HCT116 (cell line): ENCODE data around the gene ACSF2. TPM values are rescaled to one million over a fixed set of nuclear protein-coding genes. Genes with fewer than 3 reads are reported as not detected.
"Not testable (repeated sequence)": the region's sequence is repeated elsewhere in the genome, so short reads cannot be mapped to it uniquely, and the experiment has no call there.

Experiments used
- ATAC-seq: fragments of 200-7000 bp; cut with Tn5 transposase; 2 replicates; pipeline ENCODE4 v1.9.1; 2020; ENCODE audit warnings: mild to moderate bottlenecking, moderate library complexity
- BruUV-seq: library from RNA; stranded (reverse); fragments of 400-500 nt; replicated peaks from 2 replicates; lab custom pipeline; 2021; lab: Mats Ljungman, UMichigan
- CTCF ChIA-PET: fragments of 300-600 bp; sonication (Branson Sonifier 250); formaldehyde crosslinking; loops from one replicate; lab custom pipeline; 2021; ENCODE audit warnings: antibody characterized with exemption; lab: Charles Lee
- POLR2A ChIA-PET: fragments of 300-600, 350-600 bp; sonication (Branson Sonifier 250); formaldehyde crosslinking; loops from one replicate; lab custom pipeline; 2021; ENCODE audit warnings: antibody characterized with exemption; lab: Charles Lee
- RAD21 ChIA-PET, 2 experiments: fragments of 300-600 bp; sonication (Branson Sonifier 250); formaldehyde crosslinking; loops; one replicate each; lab custom pipeline; 2023; ENCODE audit warnings: low total read pairs in 2 of 2; ENCODE audit not compliant: uncharacterized antibody in 2 of 2, unreplicated experiment in 2 of 2, low non-redundant PET in 1 of 2; lab: Charles Lee
- DNase-seq: peaks from one replicate; pipeline ENCODE4 v3.0.0-alpha.2; 2010; ENCODE audit warnings: low read depth, low spot score
- H2AFZ ChIP-seq: fragments of 200-600 bp; shearing (Covaris generic), sonication (generic); 2 replicates; pipeline ENCODE4 v1.6.1; 2017; ENCODE audit warnings: low read depth, mixed run types, mixed read lengths, antibody characterized with exemption, low read length; ENCODE audit not compliant: poor library complexity, severe bottlenecking
- H3K27ac ChIP-seq: 2 replicates; pipeline ENCODE4 v1.5.1; 2012; ENCODE audit warnings: low read depth, low read length
- H3K27me3 ChIP-seq: fragments of 200-600 bp; sonication (generic); 2 replicates; pipeline ENCODE4 v1.6.1; 2016; ENCODE audit warnings: mixed run types, low read length, mixed read lengths; ENCODE audit not compliant: insufficient read depth
- H3K36me3 ChIP-seq, 2 experiments: fragments of 200-500 bp in 1 of 2; fragments of 200-600 bp in 1 of 2; sonication (Bioruptor generic) in 1 of 2; sonication (generic) in 1 of 2; 2 replicates each; pipeline versions ENCODE4 v1.5.1 to v1.6.1; 2014 to 2016; ENCODE audit warnings: low read length in 2 of 2, inconsistent platforms in 1 of 2, mixed read lengths in 1 of 2, mixed run types in 1 of 2; ENCODE audit not compliant: insufficient read depth in 2 of 2, control insufficient read depth in 1 of 2
- H3K4me1 ChIP-seq, 2 experiments: fragments of 200-600 bp in 1 of 2; sonication (generic) in 1 of 2; 2 replicates each; pipeline versions ENCODE4 v1.5.1 to v1.6.1; 2012 to 2017; ENCODE audit warnings: low read length in 2 of 2, inconsistent platforms in 1 of 2, mild to moderate bottlenecking in 1 of 2, mixed read lengths in 1 of 2, mixed run types in 1 of 2, moderate library complexity in 1 of 2; ENCODE audit not compliant: insufficient read depth in 2 of 2, control insufficient read depth in 1 of 2
- H3K4me2 ChIP-seq: fragments of 200-600 bp; sonication (generic); 2 replicates; pipeline ENCODE4 v1.6.1; 2017; ENCODE audit warnings: mixed run types, low read length, mixed read lengths
- H3K4me3 ChIP-seq, 2 experiments: fragments of 200-600 bp in 1 of 2; sonication (generic) in 1 of 2; replicated peaks in 1 of 2; 2 replicates each; pipeline ENCODE4 v1.5.1; 2011 to 2016; ENCODE audit warnings: low read length in 2 of 2, control low read depth in 1 of 2, low read depth in 1 of 2, mild to moderate bottlenecking in 1 of 2, mixed read lengths in 1 of 2, mixed run types in 1 of 2
- H3K79me2 ChIP-seq: fragments of 200-600 bp; sonication (generic); 2 replicates; pipeline ENCODE4 v1.6.1; 2017; ENCODE audit warnings: mild to moderate bottlenecking, mixed run types, low read length, moderate library complexity, mixed read lengths; ENCODE audit not compliant: insufficient read depth
- H3K9ac ChIP-seq: fragments of 200-600 bp; sonication (generic); 2 replicates; pipeline ENCODE4 v1.6.1; 2016; ENCODE audit warnings: low read length, mixed read lengths
- H3K9me2 ChIP-seq: fragments of 200-600 bp; sonication (generic), shearing (Covaris generic); 2 replicates; pipeline ENCODE4 v1.6.1; 2017; ENCODE audit warnings: mixed run types, mild to moderate bottlenecking, moderate library complexity; ENCODE audit not compliant: insufficient read depth
- H3K9me3 ChIP-seq, 2 experiments: fragments of 200-500 bp in 1 of 2; fragments of 200-600 bp in 1 of 2; sonication (Bioruptor generic) in 1 of 2; sonication (generic) in 1 of 2; 2 replicates each; pipeline ENCODE4 v1.6.1; 2014 to 2017; ENCODE audit warnings: low read length in 2 of 2, mixed read lengths in 2 of 2, inconsistent platforms in 1 of 2, low read depth in 1 of 2, mild to moderate bottlenecking in 1 of 2, mixed run types in 1 of 2, moderate library complexity in 1 of 2; ENCODE audit not compliant: control insufficient read depth in 1 of 2, insufficient read depth in 1 of 2
- H4K20me1 ChIP-seq: fragments of 200-600 bp; sonication (generic), shearing (Covaris generic); 2 replicates; pipeline ENCODE4 v1.6.1; 2017; ENCODE audit warnings: mixed run types, mild to moderate bottlenecking, moderate library complexity; ENCODE audit not compliant: insufficient read depth
- CBX3 ChIP-seq: IDR thresholded peaks from 2 replicates; pipeline ENCODE4 v1.6.1; 2012; ENCODE audit warnings: low read depth
- CEBPB ChIP-seq: IDR thresholded peaks from 2 replicates; pipeline ENCODE4 v1.6.1; 2012; ENCODE audit warnings: low read depth
- EZH2 ChIP-seq: fragments of 200-600 bp; sonication (generic); IDR thresholded peaks from 2 replicates; pipeline ENCODE4 v1.6.1; 2017; ENCODE audit warnings: antibody characterized with exemption, mixed run types
- FOSL1 ChIP-seq: IDR thresholded peaks from 2 replicates; pipeline ENCODE4 v1.6.1; 2012; ENCODE audit warnings: low read depth
- JUND ChIP-seq: IDR thresholded peaks from 2 replicates; pipeline ENCODE4 v1.6.1; 2012
- POLR2A ChIP-seq: IDR thresholded peaks from 2 replicates; pipeline ENCODE4 v1.7.0; 2011; ENCODE audit warnings: borderline replicate concordance; ENCODE audit not compliant: insufficient read depth, insufficient read length; ENCODE audit errors: extremely low read depth
- POLR2AphosphoS5 ChIP-seq: IDR thresholded peaks from 2 replicates; pipeline ENCODE4 v1.6.1; 2011; ENCODE audit warnings: mild to moderate bottlenecking, low read depth, low read length, moderate library complexity
- RAD21 ChIP-seq: IDR thresholded peaks from 2 replicates; pipeline ENCODE4 v1.6.1; 2012; ENCODE audit warnings: low read depth, mild to moderate bottlenecking
- SRF ChIP-seq: IDR thresholded peaks from 2 replicates; pipeline ENCODE4 v1.6.1; 2012; ENCODE audit warnings: low read depth
- TCF7L2 ChIP-seq: IDR thresholded peaks from 2 replicates; pipeline ENCODE4 v1.7.0; 2011; ENCODE audit warnings: borderline replicate concordance, inconsistent platforms; ENCODE audit not compliant: insufficient read depth, insufficient read length; ENCODE audit errors: extremely low read depth
- YY1 ChIP-seq: IDR thresholded peaks from 2 replicates; pipeline ENCODE4 v1.6.1; 2011; ENCODE audit warnings: low read length, low read depth, moderate library complexity, mild to moderate bottlenecking; ENCODE audit not compliant: insufficient replicate concordance; ENCODE audit errors: extremely low read depth
- ZFX ChIP-seq: fragments of 450-650 bp; IDR thresholded peaks from 2 replicates; pipeline ENCODE4 v1.6.1; 2017
- intact Hi-C: fragments of 100-400 bp; cut with micrococcal nuclease; formaldehyde crosslinking; loops from 2 replicates; pipeline ENCODE4 v1.10.0; 2022
- total RNA-seq: library from RNA; stranded (reverse); gene quantifications from one replicate; pipeline ENCODE4 v1.2.1, GENCODE V29; 2021; ENCODE audit not compliant: unreplicated experiment
- TF ChIP-seq, protein P1 (sequence below): IDR thresholded peaks from 2 replicates; pipeline ENCODE4 v1.6.1; 2012; ENCODE audit warnings: low read depth
- TF ChIP-seq, protein P2 (sequence below): IDR thresholded peaks from 2 replicates; pipeline ENCODE4 v1.6.1; 2012
- TF ChIP-seq, protein P3 (sequence below): IDR thresholded peaks from 2 replicates; pipeline ENCODE4 v1.6.1; 2011; ENCODE audit warnings: mild to moderate bottlenecking, low read length, moderate library complexity; ENCODE audit not compliant: insufficient replicate concordance; ENCODE audit errors: extremely low read depth
- TF ChIP-seq, protein P4 (sequence below): IDR thresholded peaks from 2 replicates; pipeline ENCODE4 v1.6.1; 2012

The ACSF2 gene
- total RNA-seq, 1 experiment from 2014 or later, result 52.4 TPM

DNA sequence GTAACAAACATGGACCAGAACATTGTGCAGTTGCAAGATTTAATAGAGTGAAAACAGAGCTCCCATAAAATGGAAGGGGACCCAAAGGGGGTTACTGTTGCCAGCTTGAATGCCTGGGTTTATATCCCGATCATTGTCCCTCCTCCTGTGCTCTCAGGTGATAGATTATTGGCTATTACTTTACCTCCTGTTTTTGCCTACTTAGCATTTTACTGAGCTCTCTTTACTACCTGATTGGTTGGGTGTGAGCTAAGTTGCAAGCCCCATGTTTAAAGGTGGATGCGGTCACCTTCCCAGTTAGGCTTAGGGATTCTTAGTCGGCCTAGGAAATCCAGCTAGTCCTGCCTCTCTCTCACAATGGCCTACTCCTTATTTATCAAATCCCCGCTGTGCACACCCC is 20.7 kb upstream of the ACSF2 start:
- H4K20me1 ChIP-seq, H2AFZ ChIP-seq, H3K36me3 ChIP-seq, DNase-seq, H3K79me2 ChIP-seq, H3K4me1 ChIP-seq, H3K4me2 ChIP-seq, H3K27ac ChIP-seq, POLR2A ChIA-PET, ATAC-seq, intact Hi-C loops, H3K4me3 ChIP-seq, H3K9me2 ChIP-seq, H3K27me3 ChIP-seq, H3K9me3 ChIP-seq, H3K9ac ChIP-seq, BruUV-seq, CTCF ChIA-PET, RAD21 ChIA-PET: not testable (repeated sequence)

DNA sequence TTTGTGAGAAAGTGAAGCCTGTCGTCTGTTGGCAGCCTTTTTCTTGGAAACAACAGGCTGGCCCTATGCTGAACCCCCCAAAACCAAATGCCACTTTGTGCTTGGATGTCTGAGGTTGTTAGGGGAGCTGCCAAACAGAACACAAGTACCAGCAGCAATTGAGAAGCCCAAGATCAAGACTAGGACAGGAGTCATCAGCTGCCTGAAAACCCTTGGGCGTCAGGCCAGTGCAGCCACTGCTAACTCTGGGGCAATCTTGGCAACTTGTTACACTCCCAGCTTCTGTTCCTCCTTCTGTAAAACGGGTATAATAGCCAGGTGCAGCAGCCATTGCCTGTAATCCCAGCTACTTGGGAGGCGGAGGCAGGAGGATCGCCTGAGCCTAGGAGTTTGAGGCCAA is 19.4 kb upstream of the ACSF2 start:
- H3K4me3 ChIP-seq, result no peak overlapping the region
- no peaks in the 10 kb centered on the region for H3K27me3 ChIP-seq
- ChIA-PET RAD21 (no interaction called here), POLR2A (interaction anchor here (1.2 kb wide), 1 partner anchor 9 kb away, joined by 4 read pairs; the partner anchor contains the start of gene LRRC59), CTCF (interaction anchor here (2.1 kb wide), 1 partner anchor 9 kb away, joined by 16 read pairs; the partner anchor contains the start of gene LRRC59)
- no peaks in the 10 kb centered on the region for H4K20me1 ChIP-seq
- no peaks in the 10 kb centered on the region for H3K36me3 ChIP-seq
- no peaks in the 10 kb centered on the region for H3K79me2 ChIP-seq
- H3K9me2 ChIP-seq, result no peaks in the 10 kb centered on the region
- H3K4me2 ChIP-seq, result no peak overlapping the region
- H3K27ac ChIP-seq, result no peak overlapping the region
- no peak overlapping the region for H3K9ac ChIP-seq
- H2AFZ ChIP-seq, result no peak overlapping the region
- no peaks in the 10 kb centered on the region for H3K4me1 ChIP-seq
- BruUV-seq, result no TSS peak
- DNase-seq (no peak), ATAC-seq (no peak)
- intact Hi-C loops, result no loop called here
- H3K9me3 ChIP-seq, result no peaks in the 10 kb centered on the region
- TF ChIP-seq, protein P1, sequence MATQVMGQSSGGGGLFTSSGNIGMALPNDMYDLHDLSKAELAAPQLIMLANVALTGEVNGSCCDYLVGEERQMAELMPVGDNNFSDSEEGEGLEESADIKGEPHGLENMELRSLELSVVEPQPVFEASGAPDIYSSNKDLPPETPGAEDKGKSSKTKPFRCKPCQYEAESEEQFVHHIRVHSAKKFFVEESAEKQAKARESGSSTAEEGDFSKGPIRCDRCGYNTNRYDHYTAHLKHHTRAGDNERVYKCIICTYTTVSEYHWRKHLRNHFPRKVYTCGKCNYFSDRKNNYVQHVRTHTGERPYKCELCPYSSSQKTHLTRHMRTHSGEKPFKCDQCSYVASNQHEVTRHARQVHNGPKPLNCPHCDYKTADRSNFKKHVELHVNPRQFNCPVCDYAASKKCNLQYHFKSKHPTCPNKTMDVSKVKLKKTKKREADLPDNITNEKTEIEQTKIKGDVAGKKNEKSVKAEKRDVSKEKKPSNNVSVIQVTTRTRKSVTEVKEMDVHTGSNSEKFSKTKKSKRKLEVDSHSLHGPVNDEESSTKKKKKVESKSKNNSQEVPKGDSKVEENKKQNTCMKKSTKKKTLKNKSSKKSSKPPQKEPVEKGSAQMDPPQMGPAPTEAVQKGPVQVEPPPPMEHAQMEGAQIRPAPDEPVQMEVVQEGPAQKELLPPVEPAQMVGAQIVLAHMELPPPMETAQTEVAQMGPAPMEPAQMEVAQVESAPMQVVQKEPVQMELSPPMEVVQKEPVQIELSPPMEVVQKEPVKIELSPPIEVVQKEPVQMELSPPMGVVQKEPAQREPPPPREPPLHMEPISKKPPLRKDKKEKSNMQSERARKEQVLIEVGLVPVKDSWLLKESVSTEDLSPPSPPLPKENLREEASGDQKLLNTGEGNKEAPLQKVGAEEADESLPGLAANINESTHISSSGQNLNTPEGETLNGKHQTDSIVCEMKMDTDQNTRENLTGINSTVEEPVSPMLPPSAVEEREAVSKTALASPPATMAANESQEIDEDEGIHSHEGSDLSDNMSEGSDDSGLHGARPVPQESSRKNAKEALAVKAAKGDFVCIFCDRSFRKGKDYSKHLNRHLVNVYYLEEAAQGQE, result no peak
- TF ChIP-seq ZFX, result no peak
- TF ChIP-seq RAD21, result no peak
- TF ChIP-seq, protein P2, sequence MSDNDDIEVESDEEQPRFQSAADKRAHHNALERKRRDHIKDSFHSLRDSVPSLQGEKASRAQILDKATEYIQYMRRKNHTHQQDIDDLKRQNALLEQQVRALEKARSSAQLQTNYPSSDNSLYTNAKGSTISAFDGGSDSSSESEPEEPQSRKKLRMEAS, result no peak
- no peak for TF ChIP-seq CBX3
- TF ChIP-seq CEBPB, result no peak
- no peak for TF ChIP-seq FOSL1
- no peak for TF ChIP-seq POLR2A
- TF ChIP-seq JUND, result no peak
- no peak for TF ChIP-seq EZH2
- TF ChIP-seq, protein P3, sequence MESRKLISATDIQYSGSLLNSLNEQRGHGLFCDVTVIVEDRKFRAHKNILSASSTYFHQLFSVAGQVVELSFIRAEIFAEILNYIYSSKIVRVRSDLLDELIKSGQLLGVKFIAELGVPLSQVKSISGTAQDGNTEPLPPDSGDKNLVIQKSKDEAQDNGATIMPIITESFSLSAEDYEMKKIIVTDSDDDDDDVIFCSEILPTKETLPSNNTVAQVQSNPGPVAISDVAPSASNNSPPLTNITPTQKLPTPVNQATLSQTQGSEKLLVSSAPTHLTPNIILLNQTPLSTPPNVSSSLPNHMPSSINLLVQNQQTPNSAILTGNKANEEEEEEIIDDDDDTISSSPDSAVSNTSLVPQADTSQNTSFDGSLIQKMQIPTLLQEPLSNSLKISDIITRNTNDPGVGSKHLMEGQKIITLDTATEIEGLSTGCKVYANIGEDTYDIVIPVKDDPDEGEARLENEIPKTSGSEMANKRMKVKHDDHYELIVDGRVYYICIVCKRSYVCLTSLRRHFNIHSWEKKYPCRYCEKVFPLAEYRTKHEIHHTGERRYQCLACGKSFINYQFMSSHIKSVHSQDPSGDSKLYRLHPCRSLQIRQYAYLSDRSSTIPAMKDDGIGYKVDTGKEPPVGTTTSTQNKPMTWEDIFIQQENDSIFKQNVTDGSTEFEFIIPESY, result no peak
- TF ChIP-seq YY1, result no peak
- TF ChIP-seq, protein P4, sequence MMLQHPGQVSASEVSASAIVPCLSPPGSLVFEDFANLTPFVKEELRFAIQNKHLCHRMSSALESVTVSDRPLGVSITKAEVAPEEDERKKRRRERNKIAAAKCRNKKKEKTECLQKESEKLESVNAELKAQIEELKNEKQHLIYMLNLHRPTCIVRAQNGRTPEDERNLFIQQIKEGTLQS, result no peak
- TF ChIP-seq POLR2AphosphoS5, result no peak
- TF ChIP-seq TCF7L2, result no peak
- no peak for TF ChIP-seq SRF
